HPDE6-E6E7 (cell line): ENCODE results near the gene MMP28.
"Not testable (repeated sequence)": the region's sequence is repeated elsewhere in the genome, so short reads cannot be mapped to it uniquely, and the experiment has no call there.

ENCODE experiments used
- DNase-seq: peaks from one replicate; pipeline ENCODE4 v3.0.0; 2011; ENCODE audit warnings: missing footprints; ENCODE audit errors: extremely low spot score

The MMP28 gene

DNA sequence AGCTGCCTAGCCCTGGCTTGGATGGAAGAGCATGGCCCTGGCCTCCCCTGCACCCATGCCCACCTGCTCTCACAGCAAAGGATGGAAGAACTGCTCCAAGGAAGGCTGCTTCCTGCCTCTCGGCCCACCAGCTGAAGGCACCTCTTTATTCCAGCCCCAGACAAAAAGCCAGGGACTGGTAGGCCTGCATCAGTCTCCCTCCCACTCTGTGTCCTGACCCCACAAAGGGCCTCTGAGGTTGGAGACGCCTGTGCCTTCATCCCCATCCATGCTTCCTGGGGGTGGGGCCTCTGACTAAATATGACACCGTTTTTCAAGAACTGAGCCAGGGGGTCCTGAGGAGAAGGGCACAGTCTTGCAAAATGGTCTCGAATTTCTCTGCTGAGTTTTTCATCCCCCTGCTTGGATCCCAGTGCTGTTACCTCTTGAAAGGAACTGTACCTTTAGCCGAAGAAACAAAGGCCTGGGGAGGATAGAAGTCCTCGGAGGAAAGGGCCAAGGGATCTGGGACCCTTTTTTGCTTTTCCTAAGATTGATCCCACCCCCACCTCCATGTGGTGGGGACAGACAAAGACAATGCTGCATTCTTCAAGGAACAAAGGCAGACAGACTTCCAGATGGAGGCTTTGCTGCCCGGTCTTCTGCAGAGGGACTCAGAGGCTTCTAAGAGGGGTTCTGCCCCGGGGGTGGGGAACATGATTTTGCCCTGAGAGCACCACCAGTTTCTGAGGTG is 29.5 kb downstream of the MMP28 start:
- no peak for DNase-seq

DNA sequence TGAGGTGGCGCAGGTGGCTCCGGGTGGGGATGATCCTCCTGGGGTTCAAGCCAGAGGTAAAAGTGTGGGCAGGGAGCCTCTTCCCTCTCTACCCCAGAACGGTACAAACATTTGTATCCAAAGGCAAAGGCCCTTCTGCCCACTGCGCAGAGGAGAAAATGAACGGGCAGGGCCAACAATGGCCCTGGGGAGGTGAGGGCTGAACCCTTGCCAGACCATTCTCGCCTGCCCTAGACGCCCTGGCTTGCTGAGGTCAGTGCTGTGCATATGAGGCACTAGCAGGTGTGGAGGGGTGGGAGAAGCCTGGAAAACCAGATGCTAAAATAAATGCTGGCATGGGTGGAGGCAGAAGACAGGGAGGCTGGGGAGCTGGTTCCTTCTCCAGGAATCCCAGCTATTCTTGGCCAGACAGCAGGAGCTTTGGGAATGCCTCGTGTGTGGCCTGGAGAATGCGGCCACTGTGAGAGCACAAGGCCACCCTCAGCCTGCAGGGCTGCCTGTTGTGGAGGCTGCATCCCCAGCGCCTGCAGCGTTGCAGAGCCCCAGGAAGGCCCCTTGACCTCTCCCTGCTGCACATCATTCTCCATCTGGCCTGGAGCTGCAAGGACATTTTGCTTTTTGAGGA is 30.2 kb downstream of the MMP28 start:
- DNase-seq = no peak

DNA sequence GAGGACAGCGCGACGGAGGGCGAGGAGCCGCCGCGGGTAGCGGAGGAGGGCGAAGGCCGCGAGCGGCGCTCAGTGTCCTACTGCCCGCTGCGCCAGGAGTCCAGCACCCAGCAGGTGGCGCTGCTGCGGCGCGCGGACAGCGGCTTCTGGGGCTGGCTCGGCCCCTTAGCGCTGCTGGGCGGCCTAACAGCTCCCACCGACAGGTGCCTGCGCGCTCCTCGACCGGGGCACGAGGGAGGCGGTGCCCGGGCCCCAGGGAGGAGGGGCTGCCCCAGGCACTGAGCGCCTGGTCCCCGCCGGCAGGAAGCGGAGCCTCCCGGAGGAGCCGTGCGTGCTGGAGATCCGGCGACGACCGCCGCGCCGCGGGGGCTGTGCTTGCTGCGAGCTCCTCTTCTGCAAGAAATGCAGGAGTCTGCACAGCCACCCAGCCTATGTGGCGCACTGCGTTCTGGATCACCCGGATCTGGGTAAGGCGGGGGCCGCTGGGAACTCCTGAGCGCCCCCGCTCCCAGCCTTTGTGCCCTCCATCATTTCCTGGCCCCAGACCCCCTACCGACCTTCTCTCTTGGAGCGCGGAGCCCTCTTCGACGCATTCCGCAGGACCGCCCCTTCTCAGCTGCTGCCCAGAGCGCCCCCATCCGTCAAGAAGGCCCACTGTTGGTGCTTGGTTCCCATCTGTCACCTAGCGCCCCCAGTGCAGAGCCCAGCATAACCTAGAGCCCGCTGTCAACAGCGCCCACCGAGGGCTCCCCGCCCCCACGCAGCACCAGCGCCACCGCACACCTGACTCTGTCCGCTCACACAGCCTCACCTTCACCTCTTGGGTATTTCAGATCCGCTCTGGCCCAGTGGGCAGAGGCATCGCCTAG is 31.1 kb downstream of the MMP28 start:
- DNase-seq = peak; percentile 81

DNA sequence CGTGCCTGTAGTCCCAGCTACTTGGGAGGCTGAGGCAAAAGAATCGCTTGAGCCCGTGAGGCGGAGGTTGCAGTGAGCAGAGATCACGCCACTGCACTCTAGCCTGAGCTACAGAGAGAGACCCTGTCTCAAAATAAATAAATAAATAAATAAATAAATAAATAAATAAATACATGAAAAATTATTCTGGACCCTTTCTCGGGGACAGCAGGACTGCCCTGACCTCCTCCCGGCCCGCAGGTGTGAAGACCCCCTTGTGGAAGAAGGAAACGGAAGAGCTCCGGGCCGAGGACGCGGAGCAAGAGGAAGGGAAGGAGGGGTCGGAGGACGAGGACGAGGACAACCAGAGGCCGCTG is 31.7 kb downstream of the MMP28 start:
- no peak for DNase-seq

DNA sequence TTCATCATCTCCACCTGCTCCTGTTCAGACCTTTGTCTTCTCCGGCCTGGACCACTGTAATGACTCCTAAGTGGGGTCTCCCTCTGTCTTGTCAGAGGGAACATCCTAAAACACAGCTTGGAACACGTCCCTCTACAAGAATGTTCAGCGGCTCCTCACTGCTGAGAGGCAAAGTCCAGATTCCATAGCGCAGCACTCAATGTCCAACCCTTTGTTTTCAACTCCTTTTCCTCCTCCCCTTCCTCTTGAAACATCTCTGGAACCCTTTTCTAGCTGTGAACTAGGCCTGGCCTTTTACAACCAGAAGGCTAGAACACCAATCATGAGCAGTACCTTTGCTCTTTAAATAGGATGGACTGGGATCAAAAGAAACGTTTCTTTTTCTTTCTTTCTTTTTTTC is 33.8 kb downstream of the MMP28 start:
- DNase-seq = no peak

DNA sequence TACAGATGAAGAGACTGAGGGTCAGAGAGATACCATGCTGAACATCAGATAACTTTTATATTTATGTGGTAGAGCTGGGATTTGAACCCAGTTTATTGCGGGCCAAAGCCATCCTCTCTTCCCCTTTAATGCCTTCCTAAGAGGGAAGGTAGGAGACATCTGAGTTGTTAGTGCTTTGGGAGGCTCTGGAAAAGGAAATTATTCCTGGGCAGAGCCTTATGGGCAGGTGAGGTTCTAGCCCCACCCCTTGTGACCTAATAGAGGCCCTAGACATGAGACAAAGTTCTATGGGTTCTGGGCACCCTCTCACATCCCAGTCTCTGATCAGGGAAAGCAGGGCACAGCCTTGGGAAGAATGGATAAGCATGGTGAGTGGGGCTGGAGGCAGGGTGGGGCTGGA is 34.9 kb downstream of the MMP28 start, which contains the start of gene C17orf50:
Gene C17orf50 (plus strand): TSS at position 301 of the 400 bp plus-strand sequence. CDS start 55 bp downstream, at position 356.
- DNase-seq = no peak

DNA sequence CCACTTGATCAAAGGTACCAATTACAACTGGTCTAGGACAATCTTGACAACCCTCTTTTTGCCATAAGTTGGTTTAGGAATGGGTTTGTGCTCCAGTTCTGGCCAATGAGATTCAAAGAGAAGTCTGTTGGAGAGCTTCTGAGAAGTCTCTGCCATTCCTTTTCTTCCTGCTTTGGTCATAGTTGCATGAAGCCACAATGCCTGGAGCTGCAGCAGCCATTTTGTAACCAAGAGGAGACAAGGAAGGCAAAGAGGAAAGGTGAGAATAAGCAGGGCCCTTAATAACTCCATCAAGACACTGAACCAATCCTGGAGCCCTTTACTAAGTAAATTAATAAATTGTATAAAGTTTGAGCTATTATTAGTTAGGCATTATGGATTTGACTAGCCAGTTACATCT is 38.2 kb downstream of the MMP28 start:
- no peak for DNase-seq

DNA sequence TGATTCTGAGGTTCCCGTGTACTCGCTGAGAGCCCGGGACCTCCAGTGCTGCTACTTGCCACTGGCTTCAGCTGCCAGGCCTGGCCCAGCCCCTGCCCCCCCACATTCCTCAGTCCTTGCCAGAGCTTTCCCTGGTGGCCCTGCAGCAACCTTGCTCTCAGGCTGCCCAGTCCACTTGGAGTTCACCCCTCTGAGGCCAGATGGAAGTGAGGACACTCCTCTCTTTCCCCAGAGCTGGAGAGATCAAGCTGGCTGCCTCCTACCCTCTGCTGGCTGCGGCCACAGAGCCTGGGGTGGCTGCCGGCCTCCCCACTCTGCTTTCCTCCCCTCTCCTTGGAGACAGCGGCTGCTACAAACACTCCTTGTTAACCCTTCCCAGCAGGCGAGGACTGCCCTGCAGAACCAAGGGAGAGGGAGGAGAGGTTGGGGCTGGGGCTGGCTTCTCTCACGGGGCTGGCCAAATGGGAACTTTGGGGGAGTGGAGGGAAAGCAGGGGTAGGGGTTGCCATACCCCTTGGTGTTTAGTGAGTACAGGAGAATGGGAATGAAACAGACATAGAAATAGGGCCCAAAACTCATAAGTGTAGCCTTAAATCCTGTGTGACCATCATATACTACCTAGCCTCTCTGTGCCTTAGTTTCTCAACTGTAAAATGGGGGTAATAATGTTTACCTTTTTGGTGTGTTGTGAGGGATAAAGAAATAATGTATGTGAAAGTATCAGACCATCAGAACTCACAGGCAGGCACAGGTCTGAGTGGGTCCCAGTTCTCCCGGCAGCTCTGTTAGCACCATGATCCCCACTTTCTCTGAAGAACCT is 42.3 kb downstream of the MMP28 start, which contains the start of gene GAS2L2:
Gene GAS2L2 (minus strand): TSS at position 295 of the 820 bp plus-strand sequence. CDS start 389 bp downstream, outside the sequence.
- DNase-seq = no peak

DNA sequence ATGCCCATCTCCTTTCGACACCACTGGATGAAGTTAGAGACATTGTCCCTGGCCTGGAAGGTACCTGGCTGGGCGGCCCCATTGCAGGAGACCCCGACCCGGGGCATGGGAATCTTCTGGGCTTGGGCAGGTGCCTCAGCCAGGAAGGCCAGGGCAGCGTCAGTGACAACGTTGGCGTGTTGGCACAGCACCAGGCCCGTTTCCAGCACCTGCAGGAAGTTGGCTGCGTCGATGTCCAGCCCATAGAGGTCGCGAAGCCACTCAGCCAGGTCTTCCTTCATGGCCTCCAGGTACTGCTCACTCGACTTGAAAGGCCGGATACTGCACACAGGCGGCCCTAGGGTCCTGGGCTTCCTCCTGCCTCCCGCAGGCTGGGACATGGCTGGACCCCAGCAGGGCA is 43.0 kb downstream of the MMP28 start:
- DNase-seq = no peak

DNA sequence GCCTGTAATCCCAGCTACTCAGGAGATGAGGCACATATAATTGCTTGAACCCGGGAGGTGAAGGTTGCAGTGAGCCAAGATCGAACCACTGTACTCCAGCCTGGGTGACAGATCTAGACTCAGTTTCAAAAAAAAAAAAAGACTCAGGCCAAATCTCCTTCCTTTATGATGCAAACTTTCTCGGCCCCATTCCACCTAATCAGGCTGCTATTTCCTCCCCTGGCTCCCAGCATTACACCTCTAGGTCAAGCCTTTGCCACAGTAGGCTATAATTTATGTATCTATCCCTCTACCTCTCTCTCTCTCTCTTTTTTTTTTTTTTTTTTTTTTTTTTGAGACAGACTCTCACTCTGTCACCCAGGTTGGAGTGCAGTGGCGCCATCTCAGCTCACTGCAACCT is 43.9 kb downstream of the MMP28 start:
- not testable (repeated sequence) for DNase-seq

DNA sequence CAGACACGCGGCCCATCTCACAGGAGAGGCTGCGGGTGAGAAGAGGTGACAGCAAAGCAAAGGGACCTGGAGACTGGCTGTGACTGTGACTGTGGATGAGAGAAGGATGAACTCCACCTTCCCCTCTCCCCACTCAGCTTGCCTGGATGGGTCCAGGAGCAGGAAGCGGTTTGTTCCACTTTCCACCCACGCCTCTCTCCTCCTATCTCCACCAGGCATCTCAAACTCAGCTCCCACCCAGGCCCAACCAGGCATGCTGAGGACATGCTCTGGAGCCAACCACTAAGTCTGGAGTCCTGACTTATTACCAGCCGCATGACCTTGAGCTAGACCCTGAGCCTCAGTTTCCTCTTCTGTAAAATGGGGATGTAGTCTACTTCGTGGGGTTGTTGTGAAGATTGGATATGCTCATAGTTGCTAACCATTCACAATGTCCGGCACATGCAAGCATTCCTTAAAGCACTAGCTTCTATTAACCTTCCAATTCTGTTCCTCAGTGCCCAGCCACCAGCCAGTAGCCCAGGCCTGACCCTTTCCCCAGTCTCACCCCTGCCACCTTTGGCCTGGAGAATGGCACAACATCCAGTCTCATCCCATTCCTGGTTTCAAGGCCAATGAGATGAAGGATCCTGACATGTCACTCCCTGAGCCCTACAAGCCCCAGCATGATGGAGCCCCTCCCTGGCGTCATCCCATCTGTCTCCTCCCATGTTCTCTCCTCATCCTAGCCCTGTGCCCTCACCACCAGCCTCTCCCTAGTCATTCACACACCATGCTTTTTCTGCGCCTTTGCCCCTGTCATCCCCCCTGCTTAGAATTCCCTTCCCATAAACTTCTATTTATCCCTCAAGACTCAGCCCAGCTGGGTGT is 44.7 kb downstream of the MMP28 start:
- peak; percentile 41 for DNase-seq

DNA sequence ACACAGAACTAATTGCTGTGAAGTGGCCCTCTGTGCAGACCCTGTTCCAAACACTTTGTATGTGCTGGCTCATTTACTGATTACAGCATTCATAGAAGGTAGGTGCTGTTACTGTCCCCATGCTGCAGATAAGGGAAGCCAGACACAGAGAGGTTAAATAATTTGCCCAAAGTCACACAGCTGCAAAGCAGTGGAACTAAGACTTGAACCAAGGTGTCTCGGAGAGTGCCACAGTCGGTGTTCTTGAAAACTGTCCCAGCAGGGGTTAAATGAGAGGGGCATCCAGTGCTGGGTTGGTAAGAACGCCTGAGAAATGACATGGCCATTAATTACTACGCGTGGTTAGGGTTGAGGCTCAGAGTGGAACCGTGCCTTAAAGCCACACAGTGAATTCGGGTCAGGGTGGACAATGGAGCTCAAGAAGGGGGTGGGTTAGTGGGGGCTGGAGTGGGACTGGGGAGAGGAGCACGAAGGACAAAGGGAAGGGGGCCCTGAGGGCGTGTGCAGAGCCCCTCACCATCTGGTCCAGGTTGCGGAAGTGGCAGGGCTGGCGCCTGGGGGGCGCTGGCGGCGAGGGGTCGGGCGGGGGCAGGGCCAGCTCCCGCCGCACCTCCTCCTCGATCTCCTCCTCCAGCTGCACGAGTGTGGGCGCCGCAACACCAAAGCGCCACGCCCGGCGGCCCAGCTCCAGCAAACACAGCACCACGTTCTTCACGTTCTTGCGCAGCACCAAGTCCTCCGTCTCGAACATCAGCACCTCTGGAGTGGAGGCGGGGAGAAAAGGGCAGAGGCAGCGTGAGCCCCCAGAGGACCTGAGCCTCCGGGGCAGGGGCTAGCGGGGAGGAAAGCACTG is 45.7 kb downstream of the MMP28 start:
- DNase-seq = no peak

DNA sequence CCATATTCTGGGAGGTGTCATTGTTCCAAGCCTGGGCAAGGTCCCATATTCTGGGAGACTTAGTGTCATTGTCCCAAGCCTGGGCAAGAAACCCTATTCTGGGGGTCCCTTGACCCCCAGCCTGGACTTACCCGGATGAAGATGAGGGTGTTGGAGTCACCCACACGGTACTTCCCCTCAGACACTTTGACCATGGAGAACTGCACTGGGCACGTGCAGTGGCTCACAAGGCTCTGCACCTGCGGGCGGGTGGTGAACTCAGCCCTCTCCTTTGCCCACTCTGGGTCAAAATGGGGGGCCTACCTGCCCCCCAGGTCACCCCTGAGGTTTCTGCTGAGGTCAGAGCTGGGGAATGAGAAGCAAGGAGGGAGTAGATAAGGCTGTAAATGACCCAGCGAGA is 46.5 kb downstream of the MMP28 start:
- no peak for DNase-seq

DNA sequence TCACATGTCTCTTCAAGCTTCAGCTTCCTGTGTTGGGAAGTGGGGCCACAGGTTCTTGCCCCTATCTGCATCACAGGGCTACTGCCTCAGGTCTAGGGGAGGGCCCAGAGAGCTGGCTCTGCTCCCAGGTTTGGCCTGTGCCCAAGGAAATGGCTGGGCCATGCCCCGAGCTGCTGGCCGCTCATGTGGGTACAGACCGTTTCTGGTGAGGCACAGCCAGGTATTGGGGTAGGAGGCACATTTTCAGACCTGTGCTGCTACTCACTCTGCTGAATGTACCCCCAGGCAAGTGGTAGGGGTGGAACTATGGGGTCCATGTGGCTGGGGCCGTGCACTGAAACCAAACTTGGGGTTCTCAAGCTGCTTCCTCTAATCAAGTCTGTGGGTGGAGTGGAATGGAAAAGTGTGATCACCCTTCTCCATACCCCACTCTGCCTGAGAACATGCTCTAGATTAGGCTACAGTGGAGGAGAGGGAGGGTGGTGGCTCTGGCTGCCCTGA is 47.0 kb downstream of the MMP28 start:
- DNase-seq = peak; percentile 44

DNA sequence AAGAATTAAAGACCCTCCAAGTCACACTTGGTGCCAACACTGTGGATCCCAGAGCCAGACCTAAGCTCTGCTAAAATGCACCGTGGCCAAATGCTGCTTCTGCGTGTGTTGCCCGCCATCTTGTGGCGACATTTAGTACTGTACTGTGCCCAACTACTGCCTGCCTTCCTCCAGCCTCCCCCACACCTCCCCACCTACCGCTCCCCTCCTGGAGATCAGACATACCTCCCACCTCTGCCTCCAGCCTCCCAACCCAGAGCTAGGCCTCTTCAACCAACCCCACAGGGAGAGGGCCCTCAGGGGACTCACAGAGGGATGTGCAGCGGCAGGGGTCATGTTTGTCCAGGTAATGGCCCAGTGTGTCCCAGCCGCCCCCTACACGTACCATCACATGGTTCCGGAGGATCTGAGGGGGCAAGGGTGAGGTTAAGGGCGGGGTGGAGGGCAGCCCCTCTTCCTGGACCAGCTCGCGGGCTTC is 47.9 kb downstream of the MMP28 start:
- DNase-seq = peak; percentile 67

DNA sequence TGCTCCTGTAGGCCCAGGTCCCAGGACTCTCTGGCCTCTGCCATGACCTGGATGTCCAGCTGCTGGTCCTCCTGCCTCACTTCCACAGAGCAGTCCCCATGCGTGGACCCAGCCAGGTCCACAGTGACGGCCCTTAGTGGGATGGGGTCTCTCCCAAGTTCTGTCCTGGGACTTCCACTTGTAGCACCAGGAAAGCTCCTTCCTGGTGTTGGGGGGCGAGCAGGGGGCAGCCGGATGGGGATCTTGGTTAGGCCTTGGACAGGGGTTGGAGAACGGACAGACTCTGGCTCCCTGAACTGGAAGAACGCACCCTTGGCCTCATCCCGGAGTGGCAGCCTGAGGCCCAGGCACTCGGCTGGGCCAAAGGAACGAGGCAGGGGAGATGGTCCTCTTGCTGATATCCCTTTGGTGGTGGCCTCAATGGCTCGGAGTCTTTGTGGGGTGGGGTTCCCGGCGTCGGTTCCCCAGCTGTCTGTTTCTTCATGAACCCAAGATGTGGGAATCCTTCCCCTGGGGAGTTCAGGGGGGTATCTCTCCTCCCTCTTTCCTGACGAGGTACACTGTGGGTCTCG is 49.6 kb downstream of the MMP28 start:
- no peak for DNase-seq

DNA sequence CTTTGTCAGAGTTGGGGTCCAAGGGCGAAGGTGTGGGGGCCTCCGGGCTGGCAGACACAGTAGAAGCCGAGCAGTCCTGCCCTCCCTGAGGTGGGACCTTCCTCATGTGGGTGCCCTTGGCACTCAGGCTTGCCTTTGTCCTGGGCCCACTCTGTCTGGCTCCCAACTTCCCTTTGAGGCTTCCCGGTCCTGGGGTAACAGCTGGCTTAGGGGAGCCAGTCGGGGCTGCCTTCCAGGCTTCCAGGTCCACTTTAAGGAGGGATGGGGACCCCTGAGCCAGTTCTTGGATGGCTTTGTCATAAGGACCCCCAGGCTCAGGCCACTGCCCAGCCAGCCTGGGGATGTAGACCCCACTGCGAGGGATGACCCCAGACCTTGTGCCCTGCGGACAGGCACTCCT is 50.2 kb downstream of the MMP28 start:
- DNase-seq = no peak

DNA sequence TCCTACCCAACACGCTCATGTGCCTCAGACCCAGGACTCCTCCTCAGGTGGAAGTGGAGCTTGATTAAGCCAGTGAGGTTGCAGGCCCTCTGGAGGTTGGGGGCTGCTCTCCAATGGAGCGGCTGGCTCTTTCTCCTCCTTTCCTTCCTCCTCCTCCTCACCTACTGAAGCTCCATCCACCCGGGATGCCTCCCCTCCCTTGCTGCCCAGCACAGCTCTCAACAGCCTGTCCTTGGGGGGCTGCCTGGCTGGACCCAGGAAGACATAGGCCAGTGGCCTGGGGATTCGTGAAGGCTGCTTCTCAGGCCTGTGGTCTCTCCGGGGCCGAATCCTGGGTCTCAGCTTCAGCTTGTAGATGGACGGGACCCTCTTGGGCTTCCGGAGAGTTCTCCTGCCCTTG is 50.6 kb downstream of the MMP28 start:
- DNase-seq = no peak
